Endothelial cell of umbilical vein (primary cell): Measurements from ENCODE around the gene ZNF138. TPM values are rescaled to one million over a fixed set of nuclear protein-coding genes. Genes with fewer than 3 reads are reported as not detected.

Experiments used
- BruUV-seq: library from RNA; stranded (reverse); fragments of 400-500 nt; replicated peaks from 2 replicates; lab custom pipeline; 2021; lab: Mats Ljungman, UMichigan
- CTCF ChIA-PET: fragments of 300-600, 350-600 bp; sonication (Branson Sonifier 250); formaldehyde crosslinking; loops from one replicate; lab custom pipeline; 2021; ENCODE audit warnings: antibody characterized with exemption, inconsistent platforms; lab: Charles Lee
- POLR2A ChIA-PET: fragments of 300-600, 350-600 bp; sonication (Branson Sonifier 250); formaldehyde crosslinking; loops from one replicate; lab custom pipeline; 2021; ENCODE audit warnings: antibody characterized with exemption, inconsistent platforms; lab: Charles Lee
- DNase-seq: peaks from one replicate; pipeline ENCODE4 v3.0.0-alpha.2; 2011; ENCODE audit warnings: low read depth, low spot score
- FAIRE-seq: peaks from 2 replicates; lab custom pipeline; 2011; peaks lifted over from hg19 to GRCh38; lab: Jason Lieb, UNC
- H2AFZ ChIP-seq: 2 replicates; pipeline ENCODE4 v1.6.0; 2012; ENCODE audit warnings: low read depth, low read length, control low read depth, inconsistent platforms
- H3K27ac ChIP-seq: 2 replicates; pipeline ENCODE4 v1.5.1; 2011; ENCODE audit warnings: low read depth, mild to moderate bottlenecking, control low read depth, low read length, moderate library complexity; ENCODE audit not compliant: insufficient read depth
- H3K27me3 ChIP-seq, 2 experiments: 2 replicates each; pipeline versions ENCODE4 v1.6.0 to v1.6.1; 2011; ENCODE audit warnings: low read length in 2 of 2, mixed read lengths in 1 of 2; ENCODE audit not compliant: control insufficient read depth in 2 of 2, insufficient read depth in 2 of 2
- H3K36me3 ChIP-seq, 2 experiments: 2 replicates in 1 of 2; 3 replicates in 1 of 2; pipeline ENCODE4 v1.5.1; 2011; ENCODE audit warnings: low read length in 2 of 2, mild to moderate bottlenecking in 1 of 2, moderate library complexity in 1 of 2; ENCODE audit not compliant: control insufficient read depth in 2 of 2, insufficient read depth in 2 of 2; ENCODE audit errors: extremely low read depth in 1 of 2
- H3K4me1 ChIP-seq: 3 replicates; pipeline ENCODE4 v1.5.1; 2011; ENCODE audit warnings: mild to moderate bottlenecking, low read length; ENCODE audit not compliant: control insufficient read depth, insufficient read depth; ENCODE audit errors: extremely low read depth
- H3K4me2 ChIP-seq: 2 replicates; pipeline ENCODE4 v1.6.1; 2011; ENCODE audit warnings: low read length, control low read depth, mixed read lengths; ENCODE audit not compliant: insufficient read depth
- H3K4me3 ChIP-seq, 3 experiments: fragments of 200-600 bp in 1 of 3; sonication (generic), shearing (Covaris generic) in 1 of 3; replicated peaks in 1 of 3; 2 replicates each; pipeline ENCODE4 v1.5.1; 2011 to 2016; ENCODE audit warnings: control low read depth in 3 of 3, low read length in 3 of 3, mild to moderate bottlenecking in 2 of 3, inconsistent platforms in 1 of 3, low read depth in 1 of 3, moderate library complexity in 1 of 3; ENCODE audit not compliant: insufficient read depth in 1 of 3
- H3K79me2 ChIP-seq: 2 replicates; pipeline ENCODE4 v1.6.0; 2012; ENCODE audit warnings: low read length, inconsistent platforms; ENCODE audit not compliant: control insufficient read depth, insufficient read depth
- H3K9ac ChIP-seq: replicated peaks from 2 replicates; pipeline ENCODE3; 2011; ENCODE audit warnings: low read length, control low read depth; ENCODE audit not compliant: insufficient read depth; ENCODE audit errors: extremely low read depth
- H3K9me1 ChIP-seq: replicated peaks from 3 replicates; pipeline ENCODE4 v1.6.0; 2011; ENCODE audit warnings: mild to moderate bottlenecking, low read length; ENCODE audit not compliant: control insufficient read depth, insufficient read depth; ENCODE audit errors: extremely low read depth
- H3K9me3 ChIP-seq: replicated peaks from 2 replicates; pipeline ENCODE4 v1.5.1; 2012; ENCODE audit warnings: low read length, inconsistent platforms; ENCODE audit not compliant: control insufficient read depth, insufficient read depth
- H4K20me1 ChIP-seq: replicated peaks from 2 replicates; pipeline ENCODE3; 2011; ENCODE audit warnings: mild to moderate bottlenecking, low read length; ENCODE audit not compliant: control insufficient read depth, insufficient read depth; ENCODE audit errors: extremely low read depth
- CTCF ChIP-seq, 2 donors: IDR thresholded peaks; 1 replicate in 1 of 2; 2 replicates in 1 of 2; pipeline ENCODE4 v1.5.1; 2011; ENCODE audit warnings: low read length in 2 of 2, mild to moderate bottlenecking in 2 of 2, moderate library complexity in 2 of 2, control low read depth in 1 of 2, inconsistent platforms in 1 of 2, low read depth in 1 of 2; ENCODE audit not compliant: insufficient read depth in 1 of 2; ENCODE audit errors: extremely low read depth in 1 of 2
- EZH2 ChIP-seq: IDR thresholded peaks from 2 replicates; pipeline ENCODE4 v1.6.1; 2012; ENCODE audit warnings: borderline replicate concordance, low read depth, mild to moderate bottlenecking, moderate library complexity, low read length, inconsistent platforms; ENCODE audit not compliant: severe bottlenecking
- FOS ChIP-seq: IDR thresholded peaks from 2 replicates; pipeline ENCODE4 v1.6.1; 2011; ENCODE audit warnings: mild to moderate bottlenecking, low read length, moderate library complexity, borderline replicate concordance; ENCODE audit not compliant: insufficient read depth
- GATA2 ChIP-seq: IDR thresholded peaks from 2 replicates; pipeline ENCODE4 v1.7.0; 2011; ENCODE audit warnings: low read depth, mild to moderate bottlenecking, moderate library complexity, mixed read lengths, low read length; ENCODE audit not compliant: insufficient read length, insufficient read depth
- JUN ChIP-seq: IDR thresholded peaks from 2 replicates; pipeline ENCODE4 v1.6.1; 2011; ENCODE audit warnings: borderline replicate concordance, low read depth; ENCODE audit not compliant: insufficient read length, insufficient read depth
- MAX ChIP-seq: IDR thresholded peaks from 2 replicates; pipeline ENCODE4 v1.6.1; 2011; ENCODE audit not compliant: insufficient read depth, insufficient read length
- MYC ChIP-seq: IDR thresholded peaks from one replicate; pipeline ENCODE4 v1.6.1; 2011; ENCODE audit warnings: mild to moderate bottlenecking, low read depth, low read length
- POLR2A ChIP-seq: IDR thresholded peaks from 2 replicates; pipeline ENCODE4 v1.6.1; 2012; ENCODE audit warnings: low read depth, mild to moderate bottlenecking, control low read depth, low read length
- POLR2AphosphoS5 ChIP-seq: IDR thresholded peaks from 2 replicates; pipeline ENCODE4 v1.6.1; 2012; ENCODE audit warnings: low read depth, mild to moderate bottlenecking, control low read depth, low read length, moderate library complexity; ENCODE audit not compliant: insufficient read depth
- dilution Hi-C: fragments of 300-500 bp; cut with MboI; formaldehyde crosslinking; loops from one replicate; pipeline ENCODE4 v1.15.0; 2019; ENCODE audit warnings: low sequenced_read_pairs; ENCODE audit not compliant: extremely low pct_ligation_motif_present
- intact Hi-C: fragments of 100-400 bp; cut with micrococcal nuclease; formaldehyde crosslinking; loops from one replicate; pipeline ENCODE4 v1.10.0; 2022
- polyA plus RNA-seq, 4 experiments: library from polyadenylated mRNA; depleted of rRNA in 3 of 4; stranded (reverse) in 3 of 4; unstranded in 1 of 4; fragments of >200 nt; gene quantifications; 2 replicates each; pipeline versions ENCODE4 v1.2.1 to v1.2.3, GENCODE V29; 2011 to 2012; ENCODE audit warnings: missing spikeins in 1 of 4
- total RNA-seq: library from RNA; stranded (reverse); gene quantifications from 2 replicates; pipeline ENCODE4 v1.2.3, GENCODE V29; 2021

ZNF138 gene
- total and polyA plus RNA-seq, 2 donors (not counting 3 experiments of a cell fraction or from before 2014, with no cell fraction given), result 2.0 to 3.3 TPM

GRCh38 chr7:64768824-64769223 lies 25.4 kb upstream of the ZNF138 start:
- Histone ChIP-seq H3K4me2 (no peak overlapping the region), H3K27ac (no peak overlapping the region), H2AFZ (no peak overlapping the region), H3K9ac (no peak overlapping the region), H4K20me1 (no peaks in the 10 kb centered on the region), H3K9me1 (no peaks in the 10 kb centered on the region), H3K79me2 (no peaks in the 10 kb centered on the region), H3K27me3 (no peaks in the 10 kb centered on the region), H3K9me3 (no peaks in the 10 kb centered on the region), H3K4me3 (no peak overlapping the region), H3K36me3 (no peaks in the 10 kb centered on the region), H3K4me1 (no peaks in the 10 kb centered on the region)
- TF ChIP-seq JUN (no peak), CTCF (IDR thresholded peaks at IDR 0.05; ENCODE audit: extremely low read depth in 1 of 2, insufficient read depth in 1 of 2, low read depth in 1 of 2, low read length in 2 of 2) (no peak), GATA2 (no peak), FOS (no peak), POLR2A (no peak), MAX (no peak), MYC (no peak), POLR2AphosphoS5 (no peak), EZH2 (no peak)
- DNase-seq (no peak), FAIRE-seq (no peak)
- CTCF ChIA-PET, result no interaction called here
- dilution Hi-C loops (no loop called here), intact Hi-C loops (no loop called here)
- POLR2A ChIA-PET, result no interaction called here
- no TSS peak for BruUV-seq
